Vagina (tissue), 2 donors: ENCODE results near the gene RAB7B. TPM values are rescaled to one million over a fixed set of nuclear protein-coding genes. Genes with fewer than 3 reads are reported as not detected.

ENCODE experiments used
- DNase-seq, 2 donors: peaks; one replicate each; pipeline ENCODE4 v3.0.0-alpha.2; 2017; ENCODE audit errors: extremely low spot score in 2 of 2
- H3K27ac ChIP-seq: fragments of 200-600 bp; sonication (generic); one replicate; pipeline ENCODE4 v1.5.1; 2019
- H3K27me3 ChIP-seq: fragments of 200-600 bp; sonication (generic); one replicate; pipeline ENCODE4 v1.5.1; 2019
- H3K36me3 ChIP-seq, 2 donors: fragments of 200-600 bp; sonication (generic); one replicate each; pipeline ENCODE4 v1.5.1; 2017 to 2019
- H3K4me1 ChIP-seq: fragments of 200-600 bp; sonication (generic); one replicate; pipeline ENCODE4 v1.5.1; 2019
- H3K4me3 ChIP-seq, 2 donors: fragments of 200-600 bp; sonication (generic); 1 replicate in 1 of 2; 2 replicates in 1 of 2; pipeline ENCODE4 v1.5.1; 2016 to 2019
- H3K9me3 ChIP-seq: fragments of 200-600 bp; sonication (generic); one replicate; pipeline ENCODE4 v1.5.1; 2019
- POLR2A ChIP-seq, 2 donors: fragments of 450-650 bp; IDR thresholded peaks; one replicate each; pipeline ENCODE4 v1.6.1; 2017; ENCODE audit warnings: antibody characterized with exemption in 2 of 2, mild to moderate bottlenecking in 2 of 2, moderate library complexity in 2 of 2
- POLR2AphosphoS5 ChIP-seq, 2 donors: sonication (generic); formaldehyde crosslinking; IDR thresholded peaks; one replicate each; pipeline ENCODE4 v1.9.0; 2017; ENCODE audit warnings: antibody characterized with exemption in 2 of 2, mild to moderate bottlenecking in 2 of 2, low read depth in 1 of 2; ENCODE audit not compliant: insufficient read depth in 1 of 2
- intact Hi-C: fragments of 100-400 bp; cut with DNase I; formaldehyde crosslinking; loops from one replicate; pipeline ENCODE4 v1.15.1; 2023
- total RNA-seq: library from RNA; depleted of rRNA; stranded (reverse); fragments of >200 nt; gene quantifications from one replicate; pipeline ENCODE4 v1.2.3, GENCODE V29; 2016
- TF ChIP-seq, protein P1 (sequence below), 3 experiments: fragments of 450-650 bp in 2 of 3; fragments of 200-600 bp in 1 of 3; sonication (generic) in 1 of 3; IDR thresholded peaks; one replicate each; pipeline ENCODE4 v1.5.1; 2017 to 2019; ENCODE audit warnings: antibody characterized with exemption in 3 of 3, mild to moderate bottlenecking in 2 of 3, moderate library complexity in 2 of 3

The RAB7B gene
- total RNA-seq, 1 donor from 2014 or later, result 6.1 TPM

- no peaks in the 10 kb centered on the region for H3K27me3 ChIP-seq
- H3K9me3 ChIP-seq, result no peaks in the 10 kb centered on the region
- H3K4me3 ChIP-seq, result no peak overlapping the region
- TF ChIP-seq POLR2A (IDR thresholded peaks at IDR 0.05) (no peak), POLR2AphosphoS5 (IDR thresholded peaks at IDR 0.05; ENCODE audit: insufficient read depth in 1 of 2, low read depth in 1 of 2) (no peak)
- TF ChIP-seq, protein P1, sequence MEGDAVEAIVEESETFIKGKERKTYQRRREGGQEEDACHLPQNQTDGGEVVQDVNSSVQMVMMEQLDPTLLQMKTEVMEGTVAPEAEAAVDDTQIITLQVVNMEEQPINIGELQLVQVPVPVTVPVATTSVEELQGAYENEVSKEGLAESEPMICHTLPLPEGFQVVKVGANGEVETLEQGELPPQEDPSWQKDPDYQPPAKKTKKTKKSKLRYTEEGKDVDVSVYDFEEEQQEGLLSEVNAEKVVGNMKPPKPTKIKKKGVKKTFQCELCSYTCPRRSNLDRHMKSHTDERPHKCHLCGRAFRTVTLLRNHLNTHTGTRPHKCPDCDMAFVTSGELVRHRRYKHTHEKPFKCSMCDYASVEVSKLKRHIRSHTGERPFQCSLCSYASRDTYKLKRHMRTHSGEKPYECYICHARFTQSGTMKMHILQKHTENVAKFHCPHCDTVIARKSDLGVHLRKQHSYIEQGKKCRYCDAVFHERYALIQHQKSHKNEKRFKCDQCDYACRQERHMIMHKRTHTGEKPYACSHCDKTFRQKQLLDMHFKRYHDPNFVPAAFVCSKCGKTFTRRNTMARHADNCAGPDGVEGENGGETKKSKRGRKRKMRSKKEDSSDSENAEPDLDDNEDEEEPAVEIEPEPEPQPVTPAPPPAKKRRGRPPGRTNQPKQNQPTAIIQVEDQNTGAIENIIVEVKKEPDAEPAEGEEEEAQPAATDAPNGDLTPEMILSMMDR (IDR thresholded peaks at IDR 0.05), result no peak
- peaks cover 15% of the 10 kb centered on the region for H3K4me1 ChIP-seq
- no peak overlapping the region for H3K27ac ChIP-seq
- intact Hi-C loops, result no loop called here
- no peak for DNase-seq
- H3K36me3 ChIP-seq, result no peaks in the 10 kb centered on the region
Observed at GRCh38 chr1:206037581-206037980, 34.4 kb upstream of the RAB7B start.

GRCh38 chr1:206036663-206037455, 33.7 kb upstream of the RAB7B start:
- DNase-seq, result no peak
- no peaks in the 10 kb centered on the region for H3K9me3 ChIP-seq
- H3K27me3 ChIP-seq, result no peaks in the 10 kb centered on the region
- no peak for TF ChIP-seq POLR2AphosphoS5 (IDR thresholded peaks at IDR 0.05; ENCODE audit: insufficient read depth in 1 of 2, low read depth in 1 of 2)
- TF ChIP-seq, protein P1 (IDR thresholded peaks at IDR 0.05), result no peak
- no peak for TF ChIP-seq POLR2A (IDR thresholded peaks at IDR 0.05)
- H3K27ac ChIP-seq, result no peak overlapping the region
- H3K4me1 ChIP-seq, result peaks cover 15% of the 10 kb centered on the region
- no peaks in the 10 kb centered on the region for H3K36me3 ChIP-seq
- intact Hi-C loops, result no loop called here
- H3K4me3 ChIP-seq, result no peak overlapping the region

DNA sequence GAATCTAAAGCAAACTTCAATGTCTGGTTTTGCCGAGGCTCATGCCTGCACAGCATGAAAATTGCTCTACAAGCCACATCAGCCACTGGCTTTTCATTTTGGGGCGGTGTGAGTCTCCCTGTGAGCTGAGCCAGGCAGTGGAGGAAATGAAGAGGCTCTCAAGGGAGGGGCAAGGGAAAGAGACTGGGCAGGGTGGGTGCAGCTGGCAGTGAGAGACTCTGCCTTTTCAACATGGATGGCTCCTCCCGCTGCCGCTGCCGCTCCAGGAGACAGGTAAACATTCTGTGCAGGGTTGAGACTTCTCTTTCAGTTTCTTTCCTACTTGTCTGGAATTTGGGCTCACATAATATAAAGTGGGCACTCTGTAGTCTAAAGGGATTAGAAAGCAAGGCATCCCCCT, 31.8 kb upstream of the RAB7B start:
- no peak overlapping the region for H3K27ac ChIP-seq
- no peak overlapping the region for H3K4me3 ChIP-seq
- no peak for TF ChIP-seq POLR2AphosphoS5 (IDR thresholded peaks at IDR 0.05; ENCODE audit: insufficient read depth in 1 of 2, low read depth in 1 of 2)
- TF ChIP-seq POLR2A (IDR thresholded peaks at IDR 0.05), result no peak
- TF ChIP-seq, protein P1 (IDR thresholded peaks at IDR 0.05), result no peak
- intact Hi-C loops, result no loop called here
- H3K36me3 ChIP-seq, result no peaks in the 10 kb centered on the region
- no peak for DNase-seq
- H3K9me3 ChIP-seq, result no peaks in the 10 kb centered on the region
- H3K4me1 ChIP-seq, result peaks cover 20% of the 10 kb centered on the region
- no peaks in the 10 kb centered on the region for H3K27me3 ChIP-seq

DNA sequence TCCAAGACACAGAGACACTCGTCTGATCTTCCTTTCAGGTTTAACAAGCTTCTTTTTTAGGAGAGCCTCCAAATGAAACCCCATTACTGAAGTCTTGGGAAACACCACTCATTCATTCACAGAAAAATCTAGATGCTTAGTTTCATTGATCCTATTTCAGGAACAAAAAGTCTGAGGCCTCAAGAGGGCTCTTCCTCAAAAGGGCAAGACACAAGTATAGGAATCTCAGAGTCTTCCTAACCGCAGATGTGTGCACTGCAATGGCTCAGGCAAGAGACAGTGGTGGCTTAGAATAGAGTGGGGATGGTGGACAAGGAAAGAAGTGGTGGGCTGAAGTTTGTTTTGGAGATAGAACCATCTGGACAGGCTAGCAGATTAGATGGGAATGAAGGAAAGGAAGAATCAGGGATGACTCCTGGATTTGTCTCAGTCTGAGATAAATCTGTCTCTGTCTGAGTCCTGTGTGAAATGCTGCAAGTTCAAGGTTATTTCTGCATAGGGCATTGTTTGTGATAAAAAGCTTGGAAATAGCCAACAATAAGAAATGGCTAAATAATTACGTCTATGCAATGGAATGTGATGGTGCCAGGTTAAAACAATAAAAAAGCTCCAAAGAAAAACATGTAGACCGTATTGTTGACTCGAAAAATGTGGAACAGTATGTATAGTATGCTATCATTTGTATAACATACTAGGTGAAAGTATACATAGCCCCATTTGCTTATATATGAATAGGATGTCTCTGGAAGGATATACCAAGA, 29.4 kb upstream of the RAB7B start:
- DNase-seq, result no peak
- Histone ChIP-seq H3K4me3 (no peak overlapping the region), H3K4me1 (peaks cover 20% of the 10 kb centered on the region), H3K36me3 (no peaks in the 10 kb centered on the region), H3K9me3 (no peaks in the 10 kb centered on the region), H3K27me3 (no peaks in the 10 kb centered on the region), H3K27ac (no peak overlapping the region)
- intact Hi-C loops, result no loop called here
- TF ChIP-seq POLR2A (IDR thresholded peaks at IDR 0.05) (no peak), POLR2AphosphoS5 (IDR thresholded peaks at IDR 0.05; ENCODE audit: insufficient read depth in 1 of 2, low read depth in 1 of 2) (no peak)
- TF ChIP-seq, protein P1 (IDR thresholded peaks at IDR 0.05), result no peak

DNA sequence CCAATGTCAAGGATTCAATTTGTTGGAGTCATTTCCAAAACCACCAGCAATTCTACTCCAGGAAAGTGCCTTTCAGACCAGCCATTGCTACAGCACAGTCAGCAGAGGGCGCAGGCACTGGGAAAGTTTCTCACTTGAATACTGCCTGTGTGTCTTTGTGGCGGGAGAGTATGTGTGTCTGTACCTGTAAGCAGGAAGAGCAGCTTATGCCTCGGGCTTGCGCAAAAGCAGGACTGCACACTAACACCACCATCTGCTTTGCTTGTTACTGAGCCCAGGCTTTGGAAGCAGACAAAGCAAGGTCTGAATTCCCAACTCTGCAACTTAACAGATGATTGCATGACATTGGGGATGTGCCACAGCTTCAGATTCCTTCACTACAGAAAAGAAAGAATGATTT, 27.5 kb upstream of the RAB7B start:
- TF ChIP-seq, protein P1 (IDR thresholded peaks at IDR 0.05), result peak; percentile 18 to 42 (median 34)
- peak in 1 of 2 donors; percentile 48 for TF ChIP-seq POLR2AphosphoS5 (IDR thresholded peaks at IDR 0.05; ENCODE audit: insufficient read depth in 1 of 2, low read depth in 1 of 2)
- TF ChIP-seq POLR2A (IDR thresholded peaks at IDR 0.05), result no peak
- H3K27me3 ChIP-seq, result no peaks in the 10 kb centered on the region
- no peak overlapping the region for H3K27ac ChIP-seq
- H3K4me3 ChIP-seq, result no peak overlapping the region
- no peaks in the 10 kb centered on the region for H3K36me3 ChIP-seq
- no peak for DNase-seq
- intact Hi-C loops, result no loop called here
- H3K9me3 ChIP-seq, result no peaks in the 10 kb centered on the region
- H3K4me1 ChIP-seq, result peaks cover 20% of the 10 kb centered on the region
